A673 (cell line): ENCODE measurements around the gene SLC6A18. TPM values are rescaled to one million over a fixed set of nuclear protein-coding genes. Genes with fewer than 3 reads are reported as not detected.

Experiments
- Bru-seq: library from RNA; stranded (reverse); fragments of 400-500 nt; gene quantifications from one replicate; lab custom pipeline; 2021; lab: Mats Ljungman, UMichigan
- BruChase-seq, 2 experiments: library from RNA; stranded (reverse); fragments of 400-500 nt; gene quantifications; one replicate each; lab custom pipeline; 2021; lab: Mats Ljungman, UMichigan
- BruUV-seq: library from RNA; stranded (reverse); fragments of 400-500 nt; replicated peaks from 2 replicates; lab custom pipeline; 2021; lab: Mats Ljungman, UMichigan
- CTCF ChIA-PET: fragments of 300-600 bp; sonication (Branson Sonifier 250); formaldehyde crosslinking; loops from one replicate; lab custom pipeline; 2022; ENCODE audit warnings: antibody characterized with exemption; lab: Charles Lee
- POLR2A ChIA-PET: fragments of 300-600 bp; sonication (Branson Sonifier 250); formaldehyde crosslinking; loops from one replicate; lab custom pipeline; 2022; ENCODE audit warnings: antibody characterized with exemption; ENCODE audit not compliant: low non-redundant PET; lab: Charles Lee
- DNase-seq: peaks from one replicate; pipeline ENCODE4 v3.0.0-alpha.2; 2015; ENCODE audit warnings: low spot score
- H3K27ac ChIP-seq: fragments of 200-600 bp; sonication (generic); 2 replicates; pipeline ENCODE4 v1.5.1; 2016; ENCODE audit warnings: mixed run types, low read depth, mild to moderate bottlenecking, mixed read lengths, antibody characterized with exemption, low read length; ENCODE audit not compliant: poor library complexity, severe bottlenecking
- H3K27me3 ChIP-seq: fragments of 200-600 bp; sonication (generic); replicated peaks from 2 replicates; pipeline ENCODE4 v1.6.1; 2017; ENCODE audit warnings: mixed run types, low read depth, mild to moderate bottlenecking, mixed read lengths, antibody characterized with exemption, low read length; ENCODE audit not compliant: insufficient read depth, poor library complexity
- H3K36me3 ChIP-seq: fragments of 200-600 bp; sonication (generic); 2 replicates; pipeline ENCODE4 v1.6.1; 2016; ENCODE audit warnings: mixed run types, mild to moderate bottlenecking, mixed read lengths, antibody characterized with exemption, low read length; ENCODE audit not compliant: insufficient read depth, poor library complexity, severe bottlenecking
- H3K4me1 ChIP-seq: fragments of 200-600 bp; sonication (generic); 2 replicates; pipeline ENCODE4 v1.6.1; 2017; ENCODE audit warnings: mixed run types, mild to moderate bottlenecking, mixed read lengths, antibody characterized with exemption, low read length; ENCODE audit not compliant: insufficient read depth, poor library complexity, severe bottlenecking
- H3K4me3 ChIP-seq: fragments of 200-600 bp; sonication (generic); 2 replicates; pipeline ENCODE4 v1.5.1; 2016; ENCODE audit warnings: low read depth, mixed run types, mild to moderate bottlenecking, mixed read lengths, low read length; ENCODE audit not compliant: poor library complexity, severe bottlenecking
- H3K9me3 ChIP-seq: fragments of 200-600 bp; sonication (generic); 2 replicates; pipeline ENCODE4 v1.6.1; 2016; ENCODE audit warnings: mixed run types, low read depth, mild to moderate bottlenecking, mixed read lengths, antibody characterized with exemption, low read length; ENCODE audit not compliant: poor library complexity, severe bottlenecking
- CTCF ChIP-seq: fragments of 300-800, 200-600 bp; sonication (generic); conservative IDR thresholded peaks from 2 replicates; pipeline ENCODE4 v1.5.1; 2017; ENCODE audit warnings: low read depth, mild to moderate bottlenecking, antibody characterized with exemption, low read length, moderate library complexity, mixed read lengths
- EZH2 ChIP-seq: fragments of 200-600 bp; sonication (generic); IDR thresholded peaks from 2 replicates; pipeline ENCODE4 v1.6.1; 2017; ENCODE audit warnings: borderline replicate concordance, low read depth, mild to moderate bottlenecking, mixed read lengths, antibody characterized with exemption, low read length; ENCODE audit not compliant: poor library complexity, severe bottlenecking
- intact Hi-C: fragments of 100-400 bp; cut with micrococcal nuclease; formaldehyde crosslinking; loops from one replicate; pipeline ENCODE4 v1.10.0; 2022; ENCODE audit not compliant: unreplicated experiment
- long read RNA-seq: library from polyadenylated mRNA; stranded (forward); transcript quantifications from one replicate; pipeline ENCODE4 v2.0.0, GENCODE V29; 2022
- total RNA-seq: library from RNA; stranded (reverse); gene quantifications from 2 replicates; pipeline ENCODE4 v1.2.3, GENCODE V29; 2021

SLC6A18 gene
- total RNA-seq = not detected in 2 replicates
- percentile 8 among the genes with signal in this experiment for Bru-seq, nascent RNA
- BruChase-seq, experiment 1, labeled RNA remaining after a 2-hour chase = percentile 8 among the genes with signal in this experiment
- BruChase-seq, experiment 2, labeled RNA remaining after a 6-hour chase = percentile 4 among the genes with signal in this experiment
- long read RNA-seq = 0 reads

- CTCF ChIA-PET = no interaction called here
- H3K27ac ChIP-seq = no peak within 1 kb of the TSS
- H3K36me3 ChIP-seq = no peaks in the 10 kb centered on the region
- POLR2A ChIA-PET = no interaction called here
- H3K9me3 ChIP-seq = no peaks in the 10 kb centered on the region
- intact Hi-C loops = no loop called here
- BruUV-seq = no TSS peak
- H3K4me3 ChIP-seq = no peak within 1 kb of the TSS
- H3K4me1 ChIP-seq = no peaks in the 10 kb centered on the region
- no peak for DNase-seq
- peaks cover 20% of the 10 kb centered on the region for H3K27me3 ChIP-seq
- TF ChIP-seq CTCF = no peak
- no peak for TF ChIP-seq EZH2
Measured at GRCh38 chr5:1225081-1225480, at the start of gene SLC6A18. SLC6A18 (plus strand) TSS chr5:1225381; CDS start chr5:1225478, 97 bp downstream.

GRCh38 chr5:1175801-1176472 is 49.2 kb upstream of the SLC6A18 start:
- H3K36me3 ChIP-seq = no peaks in the 10 kb centered on the region
- H3K4me3 ChIP-seq = no peak overlapping the region
- TF ChIP-seq EZH2 = no peak
- TF ChIP-seq CTCF = no peak
- no peaks in the 10 kb centered on the region for H3K27me3 ChIP-seq
- no TSS peak for BruUV-seq
- H3K27ac ChIP-seq = no peak overlapping the region
- CTCF ChIA-PET = no interaction called here
- POLR2A ChIA-PET = no interaction called here
- no peaks in the 10 kb centered on the region for H3K9me3 ChIP-seq
- peaks cover 5% of the 10 kb centered on the region for H3K4me1 ChIP-seq
- intact Hi-C loops = no loop called here
- no peak for DNase-seq

GRCh38 chr5:1176473-1177391 is 48.4 kb upstream of the SLC6A18 start:
- Histone ChIP-seq H3K36me3 (no peaks in the 10 kb centered on the region), H3K4me3 (no peak overlapping the region), H3K27me3 (no peaks in the 10 kb centered on the region), H3K4me1 (peaks cover 5% of the 10 kb centered on the region), H3K27ac (no peak overlapping the region), H3K9me3 (no peaks in the 10 kb centered on the region)
- ChIA-PET CTCF (no interaction called here), POLR2A (no interaction called here)
- peak; percentile 63 for DNase-seq
- BruUV-seq = no TSS peak
- TF ChIP-seq CTCF (no peak), EZH2 (no peak)
- intact Hi-C loops = no loop called here
